Stimulated activated CD8-positive, alpha-beta memory T cell treated with anti-CD3 and anti-CD28 coated beads, Interleukin-7, amount 100 ng/mL, for 1 hour (primary cell): ENCODE results near the gene SCNN1B.

Source experiments
- DNase-seq, 2 donors: peaks; one replicate each; pipeline ENCODE4 v3.0.0-alpha.2; 2020; ENCODE audit warnings: low read depth in 2 of 2

The SCNN1B gene

DNA sequence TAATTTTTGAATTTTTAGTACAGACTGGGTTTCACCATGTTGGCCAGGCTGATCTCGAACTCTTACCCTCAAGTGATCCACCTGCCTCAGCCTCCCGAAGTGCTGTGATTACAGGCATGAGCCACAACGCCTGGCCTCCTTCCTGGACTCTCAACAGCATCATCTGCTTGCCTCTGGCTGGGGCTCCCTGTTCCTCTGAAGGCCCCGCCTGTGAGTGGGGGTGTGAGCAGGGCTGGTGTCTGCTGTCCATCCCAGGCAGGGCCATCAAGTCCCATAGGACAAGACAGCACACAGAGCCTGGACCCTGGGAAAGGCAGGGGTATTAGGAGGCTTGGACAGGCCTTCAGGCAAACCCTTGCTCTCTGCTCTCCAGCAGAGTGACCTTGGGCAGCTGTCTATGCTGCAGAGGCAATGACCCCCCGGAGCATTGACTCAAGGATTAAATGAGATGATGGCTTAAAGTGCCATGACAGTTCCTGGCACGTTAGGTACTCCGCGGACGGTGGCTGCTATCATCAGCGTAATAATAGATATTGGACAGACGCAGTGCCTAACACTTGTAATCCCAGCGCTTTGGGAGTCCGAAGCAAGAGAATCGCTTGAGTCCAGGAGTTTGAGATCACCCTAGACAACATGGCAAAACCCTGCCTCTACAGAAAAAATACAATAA is 19.2 kb downstream of the SCNN1B start:
- DNase-seq = no peak

- no peak for DNase-seq
Measured at GRCh38 chr16:23323224-23324030, 21.3 kb downstream of the SCNN1B start.

GRCh38 chr16:23324727-23325126 is 22.6 kb downstream of the SCNN1B start:
- no peak for DNase-seq

GRCh38 chr16:23327836-23328235 is 25.7 kb downstream of the SCNN1B start:
- no peak for DNase-seq

- no peak for DNase-seq
Measured at GRCh38 chr16:23330161-23330560, 28.1 kb downstream of the SCNN1B start.

GRCh38 chr16:23330583-23331249 is 28.6 kb downstream of the SCNN1B start:
- no peak for DNase-seq

- no peak for DNase-seq
Measured at GRCh38 chr16:23333034-23333579, 31.0 kb downstream of the SCNN1B start.

DNA sequence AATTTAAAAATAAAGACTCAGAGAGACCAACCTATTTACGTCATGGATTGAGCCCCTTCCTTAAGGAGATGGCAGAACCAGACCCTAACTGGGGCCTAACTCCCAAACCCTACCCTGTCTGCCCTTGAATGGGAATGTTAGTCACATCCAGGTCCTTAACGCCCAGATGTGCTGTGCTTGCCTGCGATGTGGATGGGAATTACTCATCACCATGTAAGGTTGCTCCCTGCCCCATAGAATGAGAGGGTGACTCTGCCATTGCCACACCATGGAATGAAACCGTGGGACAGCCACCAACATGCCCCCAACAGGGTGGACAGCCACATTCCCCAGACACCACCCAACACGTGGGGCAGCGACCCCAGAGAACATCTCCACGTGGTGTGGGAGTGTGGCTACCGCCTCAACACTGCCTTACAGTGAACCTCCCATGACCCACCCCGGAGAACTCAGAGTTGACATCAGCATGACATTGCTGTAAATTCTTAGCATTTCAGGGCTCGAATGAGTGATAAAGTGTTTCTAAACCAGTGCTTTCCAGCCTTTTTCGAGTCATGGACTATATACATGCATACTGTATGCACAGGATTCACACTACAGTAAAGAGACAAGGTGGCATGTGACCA is 31.8 kb downstream of the SCNN1B start:
- DNase-seq = no peak

- DNase-seq = no peak
Measured at GRCh38 chr16:23334457-23334853, 32.4 kb downstream of the SCNN1B start.

GRCh38 chr16:23334950-23335349 is 32.8 kb downstream of the SCNN1B start:
- DNase-seq = no peak

- no peak for DNase-seq
Measured at GRCh38 chr16:23337836-23338550, 35.9 kb downstream of the SCNN1B start.

GRCh38 chr16:23339787-23340186 is 37.7 kb downstream of the SCNN1B start:
- DNase-seq = no peak

DNA sequence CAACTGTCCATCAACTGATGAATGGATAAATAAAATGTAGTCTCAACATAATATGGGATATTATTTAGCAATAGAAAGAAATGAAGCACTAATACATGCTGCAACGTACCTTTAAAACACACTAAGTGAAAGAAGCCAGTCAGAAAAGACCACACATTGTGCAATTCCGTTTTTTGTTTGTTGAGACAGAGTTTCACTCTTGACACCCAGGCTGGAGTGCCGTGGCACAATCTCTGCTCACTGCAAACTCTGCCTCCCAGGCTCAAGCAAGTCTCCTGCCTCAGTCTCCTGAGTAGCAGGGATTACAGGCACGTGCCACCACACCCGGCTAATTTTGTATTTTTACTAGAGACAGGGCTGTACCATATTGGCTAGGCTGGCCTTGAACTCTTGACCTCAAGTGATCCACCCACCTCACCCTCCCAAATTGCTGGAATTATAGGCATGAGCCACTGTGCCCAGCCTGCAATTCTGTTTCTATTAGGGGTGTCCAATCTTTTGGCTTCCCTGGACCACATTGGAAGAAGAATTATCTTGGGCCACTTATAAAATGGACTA is 40.1 kb downstream of the SCNN1B start:
- no peak for DNase-seq

GRCh38 chr16:23343643-23344612 is 41.8 kb downstream of the SCNN1B start:
- DNase-seq = no peak

DNA sequence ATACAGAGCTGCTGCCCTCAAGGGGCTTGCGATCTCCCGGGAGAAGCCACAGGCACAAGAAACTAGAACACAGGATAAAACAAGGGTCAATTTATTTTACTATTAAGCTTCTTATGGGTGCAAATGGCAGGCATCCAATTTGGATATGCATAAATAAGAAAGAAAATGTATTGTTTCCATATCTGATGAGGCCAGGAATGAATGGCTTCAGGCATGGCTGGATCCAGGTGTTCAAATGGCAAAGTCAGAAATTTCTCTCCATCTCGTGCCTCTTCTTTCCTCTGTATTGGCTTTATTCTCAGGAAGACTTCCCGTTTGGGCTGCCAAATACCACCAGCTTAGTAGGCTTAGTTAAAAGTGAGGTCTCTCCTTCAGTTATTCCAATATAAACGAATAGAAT is 43.1 kb downstream of the SCNN1B start:
- no peak for DNase-seq

GRCh38 chr16:23348579-23349469 is 46.7 kb downstream of the SCNN1B start:
- no peak for DNase-seq

DNA sequence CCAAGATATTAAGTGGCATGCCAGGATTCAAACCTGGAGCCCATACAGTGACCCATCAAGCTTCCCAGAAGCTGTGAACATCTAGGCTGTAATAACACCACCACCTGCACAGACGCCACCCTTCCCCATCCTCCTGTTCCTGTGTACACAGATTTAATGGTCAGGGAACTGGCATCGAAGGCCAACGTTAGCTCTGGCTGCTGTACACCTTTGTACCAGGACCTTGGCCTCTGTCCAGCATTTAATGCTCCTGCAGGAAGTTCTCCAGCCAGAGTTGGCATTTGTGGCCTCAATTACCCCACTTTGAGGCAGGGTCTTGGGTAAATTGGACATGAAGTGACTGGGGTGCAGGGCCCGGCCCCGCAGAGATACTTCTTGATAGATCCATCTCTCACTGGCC is 49.3 kb downstream of the SCNN1B start:
- DNase-seq = no peak

DNA sequence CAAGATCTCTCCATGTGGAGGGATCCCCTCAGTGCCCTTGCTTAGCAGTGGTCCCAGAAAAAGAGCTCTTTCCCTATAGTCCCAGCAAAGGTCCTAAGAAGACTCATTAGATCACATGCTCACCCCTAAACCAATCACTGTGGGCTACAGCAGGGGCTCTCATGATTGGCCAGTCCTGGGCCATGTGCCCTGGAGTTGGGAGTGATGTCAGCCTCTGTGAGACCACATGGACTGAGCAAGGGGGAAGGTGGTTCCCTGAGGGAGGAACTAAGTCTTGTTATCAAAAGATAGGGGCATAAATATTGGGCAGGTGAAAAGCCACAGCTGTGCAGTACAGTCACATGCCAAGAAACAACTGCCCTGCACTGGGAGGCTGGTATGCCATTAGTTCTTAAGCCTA is 51.3 kb downstream of the SCNN1B start:
- no peak for DNase-seq

DNA sequence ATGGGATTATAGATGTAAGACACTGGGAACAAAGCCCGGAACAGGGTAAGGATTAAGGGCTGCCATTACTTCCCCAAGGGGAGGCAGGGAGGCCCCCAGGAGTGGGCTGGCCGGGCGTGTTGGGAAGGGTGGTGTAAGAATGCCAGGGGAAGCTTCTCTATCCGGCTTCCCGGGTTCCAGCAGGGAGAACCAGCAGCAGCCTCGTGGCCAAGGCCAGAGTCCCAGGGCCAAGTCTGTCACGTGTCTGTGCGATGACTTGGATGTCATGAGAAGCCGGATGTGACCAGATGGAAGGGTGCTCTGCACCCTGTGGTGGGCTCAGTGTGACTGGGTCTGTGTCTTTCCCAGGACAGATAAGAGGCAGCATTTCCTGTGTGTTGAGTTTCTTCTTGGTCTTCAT is 52.1 kb downstream of the SCNN1B start:
- DNase-seq = no peak
